GM12801 (cell line): ENCODE data around the gene ELN.

Experiments used
- CTCF ChIP-seq: IDR thresholded peaks from one replicate; pipeline ENCODE4 v1.5.1; 2011; ENCODE audit warnings: control low read depth; ENCODE audit not compliant: insufficient read length; ENCODE audit errors: extremely low read depth

Gene ELN

GRCh38 chr7:74019149-74019548 is 8.8 kb upstream of the ELN start:
- TF ChIP-seq CTCF, result no peak

- TF ChIP-seq CTCF, result no peak
These were observed 7.6 kb upstream of the ELN start for GRCh38 chr7:74020390-74020789.

DNA sequence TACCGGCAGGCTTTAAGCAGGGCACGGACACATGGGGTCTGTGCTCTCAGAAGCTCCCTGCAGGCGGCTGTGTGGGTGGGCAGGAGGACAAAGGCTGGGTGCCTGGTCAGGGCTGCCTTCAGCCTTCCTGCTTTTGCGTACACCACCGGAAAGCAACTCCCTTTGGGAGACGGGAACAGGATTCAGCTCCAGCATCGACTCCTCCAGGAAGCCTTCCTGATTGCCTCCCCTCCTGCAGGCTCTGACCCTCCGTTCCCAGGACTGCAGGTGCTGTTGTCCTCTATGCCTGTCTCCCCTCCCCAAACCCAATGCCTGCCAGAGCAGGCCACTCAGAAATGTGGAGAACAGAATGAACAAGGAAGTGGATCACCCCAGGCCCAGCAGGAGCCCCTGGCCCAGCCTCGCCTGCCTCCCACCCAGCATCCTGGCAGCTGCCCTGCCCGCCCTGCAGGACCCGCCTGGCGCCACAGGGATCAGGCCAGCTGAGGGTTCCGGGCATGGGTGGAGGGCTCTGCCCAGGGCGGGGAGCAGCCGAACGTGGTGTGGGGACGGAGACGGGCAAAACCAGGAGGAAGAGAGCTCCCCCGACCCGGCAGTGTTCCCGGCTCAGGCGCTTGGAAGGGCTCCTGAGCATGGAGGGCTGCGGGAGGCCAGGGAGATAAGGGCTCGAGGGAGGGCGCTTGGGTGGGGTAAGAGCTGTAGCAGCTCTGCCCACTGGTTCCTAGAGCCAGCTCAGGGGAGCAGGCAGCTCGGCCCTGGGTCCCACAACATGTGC is 6.2 kb upstream of the ELN start:
- TF ChIP-seq CTCF, result no peak

DNA sequence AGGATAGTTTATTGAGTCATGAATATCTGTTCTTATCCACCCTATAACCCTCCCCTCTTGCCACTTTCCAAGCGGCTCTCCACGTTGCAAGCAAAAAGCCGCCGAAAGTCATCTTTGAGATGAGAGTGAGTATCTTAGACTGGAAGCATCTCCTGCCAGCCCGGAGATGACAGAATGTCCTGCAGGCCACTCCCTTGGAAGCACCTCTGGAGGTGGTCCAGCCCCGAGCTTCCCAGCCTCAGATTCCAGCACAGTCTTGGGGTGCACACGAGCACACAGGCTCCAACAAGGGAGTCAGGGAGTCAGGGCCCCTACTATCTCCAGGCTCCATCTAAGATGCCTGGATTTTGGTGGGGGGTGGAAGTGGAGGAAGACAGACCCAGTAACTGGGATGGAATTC is 5.5 kb upstream of the ELN start:
- no peak for TF ChIP-seq CTCF

- TF ChIP-seq CTCF, result no peak
These were observed 4.9 kb upstream of the ELN start for GRCh38 chr7:74023092-74023536.

DNA sequence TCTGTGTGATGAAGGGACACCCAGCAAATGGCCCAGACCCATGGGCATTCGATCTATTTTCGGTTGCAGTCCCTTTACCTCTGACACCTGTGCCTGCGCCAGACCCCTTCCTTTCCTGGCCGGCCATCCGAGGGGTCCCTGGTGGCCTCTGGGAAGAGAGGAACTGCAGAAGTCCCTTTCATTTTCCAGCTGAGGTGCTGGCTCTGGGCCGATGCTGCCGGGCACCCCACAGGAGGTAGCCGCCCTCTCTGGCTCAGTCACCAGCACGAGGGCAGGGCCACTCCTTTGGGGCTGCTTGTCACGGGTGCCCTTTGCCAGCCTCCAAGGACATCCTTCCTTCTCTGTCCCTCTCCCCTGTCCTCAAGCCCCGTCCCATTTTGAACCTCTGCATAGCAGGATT is 4.2 kb upstream of the ELN start:
- no peak for TF ChIP-seq CTCF

GRCh38 chr7:74025146-74025545 is 2.8 kb upstream of the ELN start:
- no peak for TF ChIP-seq CTCF

GRCh38 chr7:74025730-74026129 is 2.2 kb upstream of the ELN start:
- no peak for TF ChIP-seq CTCF
